Tibial nerve (tissue), 3 donors: Measurements from ENCODE around the gene COX7A2L.

Experiments
- POLR2A ChIP-seq, 2 donors: fragments of 450-650 bp; IDR thresholded peaks; one replicate each; pipeline ENCODE4 v1.6.1; 2017; ENCODE audit warnings: antibody characterized with exemption in 2 of 2, mild to moderate bottlenecking in 2 of 2, moderate library complexity in 2 of 2
- TF ChIP-seq, protein P1 (sequence below), 5 experiments: fragments of 200-600 bp in 3 of 5; fragments of 450-650 bp in 2 of 5; sonication (generic) in 3 of 5; IDR thresholded peaks; one replicate each; pipeline ENCODE4 v1.5.1; 2016 to 2019; ENCODE audit warnings: antibody characterized with exemption in 5 of 5, mild to moderate bottlenecking in 3 of 5, moderate library complexity in 2 of 5

DNA sequence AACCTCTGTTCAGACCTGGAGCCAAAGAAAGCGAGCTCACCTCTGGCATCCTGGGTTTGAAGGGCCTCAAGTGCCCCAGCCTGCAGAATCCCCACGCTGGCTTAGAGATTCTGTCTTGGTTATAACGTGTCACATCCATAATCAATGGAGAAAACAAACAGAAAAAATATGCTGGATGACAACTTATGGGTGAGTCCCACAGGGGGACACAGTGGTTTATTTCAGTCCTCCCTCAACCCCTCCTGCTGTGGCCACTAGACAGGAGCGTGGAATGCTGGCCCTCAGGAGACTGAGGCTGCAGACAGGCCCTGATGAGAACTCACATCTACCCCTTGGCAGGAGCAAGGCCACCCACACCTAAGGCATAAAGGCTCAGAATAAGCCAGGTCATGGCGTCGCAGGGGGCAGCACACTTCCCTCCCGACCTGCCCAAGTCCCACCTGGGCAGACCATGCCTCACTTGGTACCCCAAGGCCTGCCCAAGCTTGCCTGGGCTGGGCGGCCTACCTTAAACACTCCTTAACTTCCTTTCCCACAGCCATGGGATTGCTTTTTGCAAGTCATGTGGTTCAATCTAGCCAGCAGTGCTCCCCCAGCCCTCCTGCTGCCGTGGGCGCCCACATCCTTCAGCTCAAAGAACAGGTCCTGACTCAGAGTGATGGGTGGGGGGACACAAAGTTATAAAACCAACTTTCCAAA is 19.9 kb downstream of the COX7A2L start:
- TF ChIP-seq POLR2A (IDR thresholded peaks at IDR 0.05) = no peak
- TF ChIP-seq, protein P1, sequence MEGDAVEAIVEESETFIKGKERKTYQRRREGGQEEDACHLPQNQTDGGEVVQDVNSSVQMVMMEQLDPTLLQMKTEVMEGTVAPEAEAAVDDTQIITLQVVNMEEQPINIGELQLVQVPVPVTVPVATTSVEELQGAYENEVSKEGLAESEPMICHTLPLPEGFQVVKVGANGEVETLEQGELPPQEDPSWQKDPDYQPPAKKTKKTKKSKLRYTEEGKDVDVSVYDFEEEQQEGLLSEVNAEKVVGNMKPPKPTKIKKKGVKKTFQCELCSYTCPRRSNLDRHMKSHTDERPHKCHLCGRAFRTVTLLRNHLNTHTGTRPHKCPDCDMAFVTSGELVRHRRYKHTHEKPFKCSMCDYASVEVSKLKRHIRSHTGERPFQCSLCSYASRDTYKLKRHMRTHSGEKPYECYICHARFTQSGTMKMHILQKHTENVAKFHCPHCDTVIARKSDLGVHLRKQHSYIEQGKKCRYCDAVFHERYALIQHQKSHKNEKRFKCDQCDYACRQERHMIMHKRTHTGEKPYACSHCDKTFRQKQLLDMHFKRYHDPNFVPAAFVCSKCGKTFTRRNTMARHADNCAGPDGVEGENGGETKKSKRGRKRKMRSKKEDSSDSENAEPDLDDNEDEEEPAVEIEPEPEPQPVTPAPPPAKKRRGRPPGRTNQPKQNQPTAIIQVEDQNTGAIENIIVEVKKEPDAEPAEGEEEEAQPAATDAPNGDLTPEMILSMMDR (IDR thresholded peaks at IDR 0.05) = no peak
